ENCODE data around the gene IL23A. TPM values are rescaled to one million over a fixed set of nuclear protein-coding genes. Genes with fewer than 3 reads are reported as not detected.

The IL23A gene
- total and polyA plus RNA-seq, 2 of the 13 experiments (the other 11 are each of a cell fraction or from before 2014, with no cell fraction given) = 0.33 to 0.35 TPM

GRCh38 chr12:56299853-56300643, 38.6 kb upstream of the IL23A start, which contains the start of gene CS (continued):
- TF ChIP-seq FOXA1 (IDR thresholded peaks at IDR 0.05) = no peak
- no peak for TF ChIP-seq FOXA1 (CRISPR knock-in tag; IDR thresholded peaks at IDR 0.05)
- peak; percentile 18; the same call in 1 of the 2 replicates for TF ChIP-seq ZNF160 (CRISPR knock-in tag; IDR thresholded peaks at IDR 0.05)
- TF ChIP-seq, protein P1, sequence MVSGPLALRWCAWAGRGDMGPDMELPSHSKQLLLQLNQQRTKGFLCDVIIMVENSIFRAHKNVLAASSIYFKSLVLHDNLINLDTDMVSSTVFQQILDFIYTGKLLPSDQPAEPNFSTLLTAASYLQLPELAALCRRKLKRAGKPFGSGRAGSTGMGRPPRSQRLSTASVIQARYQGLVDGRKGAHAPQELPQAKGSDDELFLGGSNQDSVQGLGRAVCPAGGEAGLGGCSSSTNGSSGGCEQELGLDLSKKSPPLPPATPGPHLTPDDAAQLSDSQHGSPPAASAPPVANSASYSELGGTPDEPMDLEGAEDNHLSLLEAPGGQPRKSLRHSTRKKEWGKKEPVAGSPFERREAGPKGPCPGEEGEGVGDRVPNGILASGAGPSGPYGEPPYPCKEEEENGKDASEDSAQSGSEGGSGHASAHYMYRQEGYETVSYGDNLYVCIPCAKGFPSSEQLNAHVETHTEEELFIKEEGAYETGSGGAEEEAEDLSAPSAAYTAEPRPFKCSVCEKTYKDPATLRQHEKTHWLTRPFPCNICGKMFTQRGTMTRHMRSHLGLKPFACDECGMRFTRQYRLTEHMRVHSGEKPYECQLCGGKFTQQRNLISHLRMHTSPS (CRISPR knock-in tag; IDR thresholded peaks at IDR 0.05; ENCODE audit: low read depth) = no peak
- peak; percentile 87 for TF ChIP-seq NFYC (CRISPR knock-in tag; IDR thresholded peaks at IDR 0.05)
- no peak for TF ChIP-seq ZNF709 (CRISPR knock-in tag; IDR thresholded peaks at IDR 0.05)
- no peak for TF ChIP-seq CEBPG (CRISPR knock-in tag; IDR thresholded peaks at IDR 0.05)
- TF ChIP-seq, protein P2, sequence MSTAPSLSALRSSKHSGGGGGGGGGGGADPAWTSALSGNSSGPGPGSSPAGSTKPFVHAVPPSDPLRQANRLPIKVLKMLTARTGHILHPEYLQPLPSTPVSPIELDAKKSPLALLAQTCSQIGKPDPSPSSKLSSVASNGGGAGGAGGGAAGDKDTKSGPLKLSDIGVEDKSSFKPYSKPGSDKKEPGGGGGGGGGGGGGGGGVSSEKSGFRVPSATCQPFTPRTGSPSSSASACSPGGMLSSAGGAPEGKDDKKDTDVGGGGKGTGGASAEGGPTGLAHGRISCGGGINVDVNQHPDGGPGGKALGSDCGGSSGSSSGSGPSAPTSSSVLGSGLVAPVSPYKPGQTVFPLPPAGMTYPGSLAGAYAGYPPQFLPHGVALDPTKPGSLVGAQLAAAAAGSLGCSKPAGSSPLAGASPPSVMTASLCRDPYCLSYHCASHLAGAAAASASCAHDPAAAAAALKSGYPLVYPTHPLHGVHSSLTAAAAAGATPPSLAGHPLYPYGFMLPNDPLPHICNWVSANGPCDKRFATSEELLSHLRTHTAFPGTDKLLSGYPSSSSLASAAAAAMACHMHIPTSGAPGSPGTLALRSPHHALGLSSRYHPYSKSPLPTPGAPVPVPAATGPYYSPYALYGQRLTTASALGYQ (CRISPR knock-in tag; IDR thresholded peaks at IDR 0.05) = no peak
- TF ChIP-seq, protein P3, sequence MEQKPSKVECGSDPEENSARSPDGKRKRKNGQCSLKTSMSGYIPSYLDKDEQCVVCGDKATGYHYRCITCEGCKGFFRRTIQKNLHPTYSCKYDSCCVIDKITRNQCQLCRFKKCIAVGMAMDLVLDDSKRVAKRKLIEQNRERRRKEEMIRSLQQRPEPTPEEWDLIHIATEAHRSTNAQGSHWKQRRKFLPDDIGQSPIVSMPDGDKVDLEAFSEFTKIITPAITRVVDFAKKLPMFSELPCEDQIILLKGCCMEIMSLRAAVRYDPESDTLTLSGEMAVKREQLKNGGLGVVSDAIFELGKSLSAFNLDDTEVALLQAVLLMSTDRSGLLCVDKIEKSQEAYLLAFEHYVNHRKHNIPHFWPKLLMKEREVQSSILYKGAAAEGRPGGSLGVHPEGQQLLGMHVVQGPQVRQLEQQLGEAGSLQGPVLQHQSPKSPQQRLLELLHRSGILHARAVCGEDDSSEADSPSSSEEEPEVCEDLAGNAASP (CRISPR knock-in tag; IDR thresholded peaks at IDR 0.05; ENCODE audit: borderline replicate concordance) = peak; percentile 44; the same call in 1 of the 2 replicates
- TF ChIP-seq ZBTB7B (CRISPR knock-in tag; IDR thresholded peaks at IDR 0.05) = peak; percentile 60; the same call in 1 of the 2 replicates
- no peak for TF ChIP-seq ZNF773 (CRISPR knock-in tag; IDR thresholded peaks at IDR 0.05; ENCODE audit: borderline replicate concordance)
- no peak for TF ChIP-seq TRIM24 (CRISPR knock-in tag; IDR thresholded peaks at IDR 0.05)
- TF ChIP-seq, protein P4, sequence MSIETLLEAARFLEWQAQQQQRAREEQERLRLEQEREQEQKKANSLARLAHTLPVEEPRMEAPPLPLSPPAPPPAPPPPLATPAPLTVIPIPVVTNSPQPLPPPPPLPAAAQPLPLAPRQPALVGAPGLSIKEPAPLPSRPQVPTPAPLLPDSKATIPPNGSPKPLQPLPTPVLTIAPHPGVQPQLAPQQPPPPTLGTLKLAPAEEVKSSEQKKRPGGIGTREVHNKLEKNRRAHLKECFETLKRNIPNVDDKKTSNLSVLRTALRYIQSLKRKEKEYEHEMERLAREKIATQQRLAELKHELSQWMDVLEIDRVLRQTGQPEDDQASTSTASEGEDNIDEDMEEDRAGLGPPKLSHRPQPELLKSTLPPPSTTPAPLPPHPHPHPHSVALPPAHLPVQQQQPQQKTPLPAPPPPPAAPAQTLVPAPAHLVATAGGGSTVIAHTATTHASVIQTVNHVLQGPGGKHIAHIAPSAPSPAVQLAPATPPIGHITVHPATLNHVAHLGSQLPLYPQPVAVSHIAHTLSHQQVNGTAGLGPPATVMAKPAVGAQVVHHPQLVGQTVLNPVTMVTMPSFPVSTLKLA (IDR thresholded peaks at IDR 0.05) = peak; percentile 42
- TF ChIP-seq SRSF4 (IDR thresholded peaks at IDR 0.05; ENCODE audit: low read depth, low read length, poor library complexity, severe bottlenecking) = no peak
- TF ChIP-seq CERS6 (CRISPR knock-in tag; IDR thresholded peaks at IDR 0.05) = no peak
- TF ChIP-seq ZNF557 (CRISPR knock-in tag; IDR thresholded peaks at IDR 0.05) = no peak
- TF ChIP-seq ZNF207 (IDR thresholded peaks at IDR 0.05; ENCODE audit: borderline replicate concordance) = no peak
- no peak for TF ChIP-seq ZNF740 (CRISPR knock-in tag; IDR thresholded peaks at IDR 0.05)
- TF ChIP-seq ZNF230 (CRISPR knock-in tag; IDR thresholded peaks at IDR 0.05) = peak; percentile 83; the same call in 1 of the 2 replicates
- TF ChIP-seq ZNF607 (CRISPR knock-in tag; IDR thresholded peaks at IDR 0.05; ENCODE audit: borderline replicate concordance) = no peak
- no peak for TF ChIP-seq IRF2 (CRISPR knock-in tag; IDR thresholded peaks at IDR 0.05)
- TF ChIP-seq ATF3 (CRISPR knock-in tag; IDR thresholded peaks at IDR 0.05) = 0 out of 2 replicates have a peak, but pooled peaks have one; percentile 3

Data from HepG2 (cell line).